HFFc6 (cell line): ENCODE results near the gene RASSF3. TPM values are rescaled to one million over a fixed set of nuclear protein-coding genes. Genes with fewer than 3 reads are reported as not detected.
A peak's percentile ranks its signal among the peaks of the same experiment; 100 is the strongest.

Source experiments
- DNase-seq: peaks from one replicate; pipeline ENCODE4 v3.0.0-alpha.2; 2018
- H3K27ac Mint-ChIP-seq: 2 replicates; pipeline ENCODE4 v1.8.0; 2020; ENCODE audit warnings: mild to moderate bottlenecking, mixed read lengths
- H3K27me3 Mint-ChIP-seq: 2 replicates; pipeline ENCODE4 v1.8.0; 2021; ENCODE audit warnings: mild to moderate bottlenecking, moderate library complexity, mixed read lengths; ENCODE audit not compliant: insufficient read depth
- H3K36me3 Mint-ChIP-seq: 2 replicates; pipeline ENCODE4 v1.8.0; 2021; ENCODE audit warnings: low read depth, mixed read lengths
- H3K4me1 Mint-ChIP-seq: 2 replicates; pipeline ENCODE4 v1.8.0; 2020; ENCODE audit warnings: low read depth, mixed read lengths
- H3K4me3 Mint-ChIP-seq: 2 replicates; pipeline ENCODE4 v1.8.0; 2020; ENCODE audit warnings: mild to moderate bottlenecking, moderate library complexity, mixed read lengths
- H3K9me3 Mint-ChIP-seq: 2 replicates; pipeline ENCODE4 v1.8.0; 2020; ENCODE audit warnings: mild to moderate bottlenecking, mixed read lengths
- CTCF ChIP-seq: fragments of 200-600 bp; sonication (generic); IDR thresholded peaks from 2 replicates; pipeline ENCODE4 v1.5.0; 2021; ENCODE audit warnings: antibody characterized with exemption, mild to moderate bottlenecking
- total RNA-seq, 6 experiments: library from RNA; stranded (reverse); fragmentation: NEBNext Ultra II Directional; extraction: Animal tissue kit (Norgen Biotek cat#: 25700); gene quantifications; 2 replicates in 1 of 6; 3 replicates in 5 of 6; pipeline ENCODE4 v1.2.3, GENCODE V29; 2021

Gene RASSF3
- total RNA-seq, 6 experiments from 2014 or later, result 16.9 to 23.3 (median 20.6) TPM

- peaks cover 46% of the 10 kb centered on the region for H3K36me3 Mint-ChIP-seq
- H3K4me3 Mint-ChIP-seq, result no peak overlapping the region
- no peak overlapping the region for H3K27ac Mint-ChIP-seq
- no peaks in the 10 kb centered on the region for H3K27me3 Mint-ChIP-seq
- H3K4me1 Mint-ChIP-seq, result peaks cover 43% of the 10 kb centered on the region
- no peaks in the 10 kb centered on the region for H3K9me3 Mint-ChIP-seq
- TF ChIP-seq CTCF, result no peak
- no peak for DNase-seq
Measured at GRCh38 chr12:64740646-64741045, 130.4 kb downstream of the RASSF3 start.

GRCh38 chr12:64742416-64742815 is 132.1 kb downstream of the RASSF3 start:
- H3K36me3 Mint-ChIP-seq, result peaks cover 42% of the 10 kb centered on the region
- no peaks in the 10 kb centered on the region for H3K27me3 Mint-ChIP-seq
- H3K4me1 Mint-ChIP-seq, result peaks cover 60% of the 10 kb centered on the region
- DNase-seq, result no peak
- H3K27ac Mint-ChIP-seq, result no peak overlapping the region
- TF ChIP-seq CTCF, result no peak
- H3K4me3 Mint-ChIP-seq, result no peak overlapping the region
- no peaks in the 10 kb centered on the region for H3K9me3 Mint-ChIP-seq

- TF ChIP-seq CTCF, result no peak
- Mint-ChIP-seq H3K27me3 (no peaks in the 10 kb centered on the region), H3K36me3 (peaks cover 42% of the 10 kb centered on the region), H3K4me1 (peaks cover 68% of the 10 kb centered on the region), H3K9me3 (no peaks in the 10 kb centered on the region), H3K4me3 (no peak overlapping the region), H3K27ac (no peak overlapping the region)
- no peak for DNase-seq
Measured at GRCh38 chr12:64743206-64743605, 132.9 kb downstream of the RASSF3 start.

- TF ChIP-seq CTCF, result no peak
- Mint-ChIP-seq H3K27ac (peak overlapping the region; percentile 22; the same call in 1 of the 2 replicates), H3K4me1 (peaks cover 56% of the 10 kb centered on the region), H3K4me3 (peak overlapping the region; percentile 75), H3K36me3 (peaks cover 34% of the 10 kb centered on the region), H3K9me3 (no peaks in the 10 kb centered on the region), H3K27me3 (no peaks in the 10 kb centered on the region)
- DNase-seq, result no peak
Measured at GRCh38 chr12:64744422-64745258, 134.3 kb downstream of the RASSF3 start.

- Mint-ChIP-seq H3K27ac (no peak overlapping the region), H3K27me3 (no peaks in the 10 kb centered on the region), H3K4me1 (peaks cover 49% of the 10 kb centered on the region), H3K4me3 (no peak overlapping the region), H3K36me3 (peaks cover 29% of the 10 kb centered on the region), H3K9me3 (no peaks in the 10 kb centered on the region)
- TF ChIP-seq CTCF, result no peak
- no peak for DNase-seq
Measured at GRCh38 chr12:64745259-64745807, 135.0 kb downstream of the RASSF3 start.
